Aorta (tissue), 5 donors: ENCODE data around the gene SEMA3D. TPM values are rescaled to one million over a fixed set of nuclear protein-coding genes. Genes with fewer than 3 reads are reported as not detected.
A peak's percentile ranks its signal among the peaks of the same experiment; 100 is the strongest.

Source experiments
- ATAC-seq: fragments of 200-7000 bp; cut with Tn5 transposase; one replicate; pipeline ENCODE4 v1.9.1; 2022; ENCODE audit warnings: moderate library complexity; ENCODE audit not compliant: low FRiP score
- DNase-seq, 2 donors: peaks; one replicate each; pipeline ENCODE4 v3.0.0-alpha.2; 2020
- H3K27ac ChIP-seq, 2 donors: one replicate each; pipeline ENCODE4 v1.5.1; 2013; ENCODE audit warnings: low read length in 2 of 2, mild to moderate bottlenecking in 2 of 2, moderate library complexity in 2 of 2, control low read depth in 1 of 2, inconsistent platforms in 1 of 2, low read depth in 1 of 2
- H3K27me3 ChIP-seq, 2 donors: one replicate each; pipeline ENCODE4 v1.6.1; 2013; ENCODE audit warnings: control low read depth in 1 of 2, low read length in 1 of 2, mild to moderate bottlenecking in 1 of 2, moderate library complexity in 1 of 2; ENCODE audit not compliant: insufficient read depth in 2 of 2, control insufficient read depth in 1 of 2
- H3K36me3 ChIP-seq, 2 donors: one replicate each; pipeline ENCODE4 v1.6.1; 2013; ENCODE audit warnings: control low read depth in 1 of 2, low read length in 1 of 2, mild to moderate bottlenecking in 1 of 2; ENCODE audit not compliant: insufficient read depth in 2 of 2, control insufficient read depth in 1 of 2
- H3K4me1 ChIP-seq, 2 donors: one replicate each; pipeline ENCODE4 v1.6.1; 2013; ENCODE audit warnings: low read length in 2 of 2, control low read depth in 1 of 2, mild to moderate bottlenecking in 1 of 2, moderate library complexity in 1 of 2; ENCODE audit not compliant: insufficient read depth in 2 of 2, control insufficient read depth in 1 of 2
- H3K4me3 ChIP-seq, 2 donors: one replicate each; pipeline ENCODE4 v1.5.1; 2013; ENCODE audit warnings: low read length in 2 of 2, control low read depth in 1 of 2, mild to moderate bottlenecking in 1 of 2
- H3K9me3 ChIP-seq: one replicate; pipeline ENCODE4 v1.6.1; 2013; ENCODE audit warnings: mild to moderate bottlenecking, low read length; ENCODE audit not compliant: control insufficient read depth
- WGBS, 2 donors: extraction: QIAGEN DNeasy Blood & Tissue Kit; methylation state at CpG; one replicate each; pipeline ENCODE4 v1.1.7; 2013; 5-methylcytosine and 5-hydroxymethylcytosine counted together
- intact Hi-C, 2 donors: fragments of 100-400 bp; cut with DNase I; formaldehyde crosslinking; loops; one replicate each; pipeline versions ENCODE4 v1.14.2 to v1.15.0; 2022
- polyA plus RNA-seq, 2 donors: library from polyadenylated mRNA; stranded (reverse); fragments of 200-250 nt; gene quantifications; one replicate each; pipeline ENCODE4 v1.2.3, GENCODE V29; 2013
- total RNA-seq, 2 donors: library from RNA; stranded (reverse); fragmentation: NEBNext Ultra II Directional; extraction: Animal tissue kit (Norgen Biotek cat#: 25700); gene quantifications; one replicate each; pipeline ENCODE4 v1.2.1, GENCODE V29; 2021
- donor health status: healthy with polysubstance abuse.
- donor health status: Bipolar disorder and iron deficiency.
- donor health status: DM: no; HTN: no; CAD: no.
- donor health status: DM: no; HTN: no; CAD: no.
- donor health status: DM: yes; HTN: yes; CAD: no.

The SEMA3D gene
- total and polyA plus RNA-seq, 4 donors = 3.5 to 50.7 (median 20.0) TPM

- Histone ChIP-seq H3K27me3 (no peaks in the 10 kb centered on the region), H3K36me3 (no peaks in the 10 kb centered on the region), H3K4me1 (no peaks in the 10 kb centered on the region), H3K9me3 (no peaks in the 10 kb centered on the region), H3K4me3 (no peak overlapping the region), H3K27ac (no peak overlapping the region)
- intact Hi-C loops = loop anchor here in 1 of 2 donors (10.0 kb wide), 1 partner anchor 358 kb away; no protein-coding TSS in a partner anchor
- no peak for DNase-seq
- no peak for ATAC-seq
These were observed 9.8 kb upstream of the SEMA3D start for GRCh38 chr7:85196696-85197095.

- 3 to 4% methylated on average over 1 of the region's 1 CpG for WGBS, 2 donors
- no peak for DNase-seq
- Histone ChIP-seq H3K9me3 (no peaks in the 10 kb centered on the region), H3K36me3 (no peaks in the 10 kb centered on the region), H3K27ac (no peak overlapping the region), H3K4me1 (no peaks in the 10 kb centered on the region), H3K4me3 (no peak overlapping the region), H3K27me3 (no peaks in the 10 kb centered on the region)
- ATAC-seq = no peak
- intact Hi-C loops = loop anchor here (1.0 to 10.0 kb wide), 2 partner anchors 150 to 363 kb away; no protein-coding TSS in a partner anchor
These were observed 4.5 kb upstream of the SEMA3D start for GRCh38 chr7:85191383-85191782.

- 0 to 1% methylated on average over 28 of the region's 28 CpGs for WGBS, 2 donors
- H3K9me3 ChIP-seq = no peaks in the 10 kb centered on the region
- no peaks in the 10 kb centered on the region for H3K36me3 ChIP-seq
- no peaks in the 10 kb centered on the region for H3K4me1 ChIP-seq
- DNase-seq = peak; percentile 55 to 82
- peak; percentile 81 for ATAC-seq
- H3K27me3 ChIP-seq = no peaks in the 10 kb centered on the region
- intact Hi-C loops = loop anchor here (2.0 to 10.0 kb wide), 4 partner anchors 94 to 279 kb away; no protein-coding TSS in a partner anchor
- H3K27ac ChIP-seq = peak overlapping the region; percentile 86 to 90
- peak overlapping the region; percentile 52 to 76 for H3K4me3 ChIP-seq
These were observed 754 bp downstream of the SEMA3D start for GRCh38 chr7:85186083-85186520.

- H3K27ac ChIP-seq = peak overlapping the region; percentile 86 to 90
- intact Hi-C loops = loop anchor here (2.0 to 10.0 kb wide), 4 partner anchors 93 to 279 kb away; no protein-coding TSS in a partner anchor
- 1% methylated on average over 39 of the region's 39 CpGs for WGBS, 2 donors
These were observed 1.3 kb downstream of the SEMA3D start for GRCh38 chr7:85185424-85186082.

GRCh38 chr7:85184599-85185423 lies 2.0 kb downstream of the SEMA3D start:
- Histone ChIP-seq H3K27me3 (no peaks in the 10 kb centered on the region), H3K9me3 (no peaks in the 10 kb centered on the region), H3K27ac (peak overlapping the region in 1 of 2 donors; percentile 90), H3K36me3 (no peaks in the 10 kb centered on the region), H3K4me3 (peak overlapping the region; percentile 52 to 76), H3K4me1 (no peaks in the 10 kb centered on the region)
- 38 to 39% methylated on average over 20 to 21 of the region's 21 CpGs for WGBS, 2 donors
- intact Hi-C loops = loop anchor here (5.0 to 10.0 kb wide), 3 partner anchors 93 to 280 kb away; no protein-coding TSS in a partner anchor
- DNase-seq (peak; percentile 62 to 86), ATAC-seq (peak; percentile 44)

More at GRCh38 chr7:85185424-85186082, 1.3 kb downstream of the SEMA3D start:
- no peaks in the 10 kb centered on the region for H3K4me1 ChIP-seq
- ATAC-seq = peak; percentile 91
- H3K27me3 ChIP-seq = no peaks in the 10 kb centered on the region
- H3K36me3 ChIP-seq = no peaks in the 10 kb centered on the region
- H3K4me3 ChIP-seq = peak overlapping the region; percentile 52 to 76
- DNase-seq = peak; percentile 84 to 89
- H3K9me3 ChIP-seq = no peaks in the 10 kb centered on the region

GRCh38 chr7:85183296-85183695 lies 3.6 kb downstream of the SEMA3D start:
- 62 to 71% methylated on average over 3 of the region's 3 CpGs for WGBS, 2 donors
- DNase-seq (no peak), ATAC-seq (no peak)
- intact Hi-C loops = loop anchor here in 1 of 2 donors (10.0 kb wide), 1 partner anchor 282 kb away; no protein-coding TSS in a partner anchor
- no peak overlapping the region for H3K27ac ChIP-seq
- H3K9me3 ChIP-seq = no peaks in the 10 kb centered on the region
- H3K36me3 ChIP-seq = no peaks in the 10 kb centered on the region
- no peak overlapping the region for H3K4me3 ChIP-seq
- no peaks in the 10 kb centered on the region for H3K27me3 ChIP-seq
- H3K4me1 ChIP-seq = no peaks in the 10 kb centered on the region

- no peak for ATAC-seq
- Histone ChIP-seq H3K9me3 (no peaks in the 10 kb centered on the region), H3K4me3 (no peak overlapping the region), H3K27ac (no peak overlapping the region), H3K36me3 (no peaks in the 10 kb centered on the region), H3K27me3 (no peaks in the 10 kb centered on the region), H3K4me1 (peaks cover 0 to 3% of the 10 kb centered on the region in 2 donors)
- intact Hi-C loops = no loop called here
- DNase-seq = no peak
- WGBS, 2 donors = 22 to 32% methylated on average over 2 of the region's 2 CpGs
These were observed 8.1 kb downstream of the SEMA3D start for GRCh38 chr7:85178531-85179298.

- intact Hi-C loops = no loop called here
- peaks cover 0 to 3% of the 10 kb centered on the region in 2 donors for H3K4me1 ChIP-seq
- ATAC-seq (no peak), DNase-seq (no peak)
- H3K27ac ChIP-seq = no peak overlapping the region
- no peaks in the 10 kb centered on the region for H3K36me3 ChIP-seq
- H3K4me3 ChIP-seq = no peak overlapping the region
- H3K9me3 ChIP-seq = no peaks in the 10 kb centered on the region
- H3K27me3 ChIP-seq = no peaks in the 10 kb centered on the region
These were observed 9.5 kb downstream of the SEMA3D start for GRCh38 chr7:85177316-85177715.
